ENCODE results near the gene SYNGR1.
"Not testable (repeated sequence)": the region's sequence is repeated elsewhere in the genome, so short reads cannot be mapped to it uniquely, and the experiment has no call there.

Gene SYNGR1

DNA sequence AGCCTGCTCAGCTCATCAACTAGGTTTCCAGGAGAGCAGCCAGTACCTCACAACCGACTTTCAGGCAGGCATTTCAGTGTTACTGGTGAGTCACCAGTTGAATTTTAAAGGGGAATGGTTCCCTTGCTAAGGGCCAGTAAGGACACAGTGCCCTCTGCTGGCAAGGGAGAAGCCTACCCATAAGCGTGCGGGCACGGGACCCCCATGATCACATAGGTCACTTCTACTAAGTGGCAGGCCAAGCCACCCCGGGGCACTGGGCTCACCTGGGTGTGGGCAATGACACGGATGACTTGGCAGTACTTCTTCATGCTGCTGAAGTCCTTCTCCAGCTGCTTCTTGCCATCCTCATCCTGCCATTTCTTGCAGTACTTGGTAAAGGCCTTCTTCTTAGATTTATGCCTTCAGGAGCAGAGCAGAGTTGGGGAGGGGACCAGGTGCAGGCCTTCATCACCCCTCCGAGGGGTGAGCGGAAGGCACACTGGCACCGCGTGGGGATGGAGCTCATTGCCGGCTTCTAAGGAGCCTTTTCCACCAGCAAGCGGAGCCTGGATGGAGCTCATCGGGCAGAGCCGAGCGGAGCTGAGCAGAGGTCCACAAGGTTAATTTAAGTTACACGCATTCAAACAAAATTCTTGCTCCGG, 33.2 kb upstream of the SYNGR1 start:
- peak; percentile 28; the same call in 1 of the 2 replicates for TF ChIP-seq POU2F2 (IDR thresholded peaks at IDR 0.05; ENCODE audit: low read depth, low read length)
- TF ChIP-seq SPI1 (IDR thresholded peaks at IDR 0.05; ENCODE audit: low read depth, low read length): no peak
- 0 out of 2 replicates have a peak, but pooled peaks have one; percentile 14 for TF ChIP-seq POLR2A (IDR thresholded peaks at IDR 0.05; ENCODE audit: low read depth, low read length)
- peak; percentile 67 for FAIRE-seq
- no peak for DNase-seq (ENCODE audit: insufficient read length, low spot score)

- TF ChIP-seq POU2F2 (IDR thresholded peaks at IDR 0.05; ENCODE audit: low read depth, low read length) (no peak), POLR2AphosphoS5 (IDR thresholded peaks at IDR 0.05; ENCODE audit: low read depth, low read length) (0 out of 2 replicates have a peak, but pooled peaks have one; percentile 23)
- FAIRE-seq (no peak), DNase-seq (ENCODE audit: insufficient read length, low spot score) (no peak)
Observed at GRCh38 chr22:39317084-39317774, 32.6 kb upstream of the SYNGR1 start.

DNA sequence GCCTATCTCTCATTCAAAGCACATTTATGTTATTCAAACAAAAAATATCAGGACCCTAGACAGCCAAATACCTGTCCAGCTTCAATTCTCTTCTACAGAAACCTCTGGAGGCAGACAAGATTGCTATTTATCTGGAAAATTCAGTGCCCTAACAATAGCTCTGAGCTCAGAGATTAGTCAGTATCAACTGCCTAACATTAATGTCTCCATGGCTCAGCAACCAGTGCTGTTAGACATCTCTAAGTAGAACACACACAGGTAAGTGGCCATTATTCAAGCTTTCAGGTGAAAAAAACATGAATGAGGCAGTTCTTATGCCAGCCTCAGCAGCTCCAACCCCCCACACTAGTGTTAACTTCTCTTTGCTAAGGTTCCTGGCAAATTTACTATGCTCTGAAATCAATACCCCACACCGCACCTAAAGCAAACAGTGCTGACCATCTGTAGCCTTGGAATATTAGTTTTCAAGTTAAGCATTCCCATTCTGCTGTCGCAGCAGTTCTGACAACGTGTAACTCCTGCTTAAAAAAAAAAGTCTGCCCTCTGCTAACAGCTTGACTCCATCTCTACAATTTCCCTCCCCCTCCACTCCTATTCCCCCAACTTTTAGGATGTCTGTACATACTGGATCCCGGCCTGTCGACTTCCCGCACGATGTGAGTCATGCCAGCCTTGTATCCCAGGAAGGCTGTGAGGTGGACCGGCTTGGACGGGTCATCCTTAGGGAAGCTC, 31.9 kb upstream of the SYNGR1 start:
- DNase-seq (ENCODE audit: insufficient read length, low spot score): no peak
- TF ChIP-seq POLR2A (IDR thresholded peaks at IDR 0.05; ENCODE audit: low read depth, low read length) (no peak), POU2F2 (IDR thresholded peaks at IDR 0.05; ENCODE audit: low read depth, low read length) (no peak), PAX5 (IDR thresholded peaks at IDR 0.05; ENCODE audit: insufficient read depth, low read length, severe bottlenecking) (no peak), POLR2AphosphoS5 (IDR thresholded peaks at IDR 0.05; ENCODE audit: low read depth, low read length) (no peak), TAF1 (IDR thresholded peaks at IDR 0.05; ENCODE audit: low read depth, low read length) (no peak), SPI1 (IDR thresholded peaks at IDR 0.05; ENCODE audit: low read depth, low read length) (no peak)
- FAIRE-seq: no peak

DNA sequence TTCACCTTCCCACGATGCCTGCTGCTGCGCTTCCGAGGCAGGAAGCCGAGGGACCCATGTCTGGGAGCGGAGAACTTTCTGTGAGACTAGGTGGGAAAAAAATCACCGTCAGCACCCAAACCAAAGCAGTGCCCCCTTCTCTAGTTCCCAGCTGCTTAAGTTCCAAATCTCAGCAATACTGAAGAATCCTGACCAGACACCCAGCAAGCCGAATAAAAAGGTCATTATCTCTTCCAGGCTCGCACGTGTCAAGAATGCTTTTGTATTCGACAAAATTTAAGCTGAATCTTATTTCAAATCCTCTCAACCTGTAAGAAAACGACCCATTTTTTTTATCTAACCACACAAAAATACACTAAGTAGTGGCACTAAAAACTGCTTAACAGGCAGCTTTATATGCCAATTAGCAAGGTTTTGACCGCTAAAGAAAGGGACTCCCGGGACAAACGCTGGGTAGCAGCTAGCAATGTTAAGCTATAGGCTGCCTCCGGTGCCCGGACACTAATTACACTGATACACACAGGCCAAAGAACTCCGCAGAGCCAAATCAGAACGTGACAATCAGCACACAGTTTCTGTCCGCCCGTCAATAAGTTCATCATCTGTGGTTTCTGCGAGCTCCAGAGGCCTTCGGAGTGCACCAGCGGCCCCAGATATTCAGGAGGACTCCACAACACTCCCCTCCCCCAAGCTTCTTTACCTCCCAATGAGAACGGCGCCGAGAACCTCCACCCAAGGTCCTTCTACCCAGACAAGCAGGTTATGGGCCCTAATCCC, 31.1 kb upstream of the SYNGR1 start:
- TF ChIP-seq POLR2AphosphoS5 (IDR thresholded peaks at IDR 0.05; ENCODE audit: low read depth, low read length) (no peak), SPI1 (IDR thresholded peaks at IDR 0.05; ENCODE audit: low read depth, low read length) (no peak), TAF1 (IDR thresholded peaks at IDR 0.05; ENCODE audit: low read depth, low read length) (no peak), PAX5 (IDR thresholded peaks at IDR 0.05; ENCODE audit: insufficient read depth, low read length, severe bottlenecking) (no peak), POU2F2 (IDR thresholded peaks at IDR 0.05; ENCODE audit: low read depth, low read length) (no peak), POLR2A (IDR thresholded peaks at IDR 0.05; ENCODE audit: low read depth, low read length) (no peak)
- DNase-seq (ENCODE audit: insufficient read length, low spot score) (no peak), FAIRE-seq (no peak)

DNA sequence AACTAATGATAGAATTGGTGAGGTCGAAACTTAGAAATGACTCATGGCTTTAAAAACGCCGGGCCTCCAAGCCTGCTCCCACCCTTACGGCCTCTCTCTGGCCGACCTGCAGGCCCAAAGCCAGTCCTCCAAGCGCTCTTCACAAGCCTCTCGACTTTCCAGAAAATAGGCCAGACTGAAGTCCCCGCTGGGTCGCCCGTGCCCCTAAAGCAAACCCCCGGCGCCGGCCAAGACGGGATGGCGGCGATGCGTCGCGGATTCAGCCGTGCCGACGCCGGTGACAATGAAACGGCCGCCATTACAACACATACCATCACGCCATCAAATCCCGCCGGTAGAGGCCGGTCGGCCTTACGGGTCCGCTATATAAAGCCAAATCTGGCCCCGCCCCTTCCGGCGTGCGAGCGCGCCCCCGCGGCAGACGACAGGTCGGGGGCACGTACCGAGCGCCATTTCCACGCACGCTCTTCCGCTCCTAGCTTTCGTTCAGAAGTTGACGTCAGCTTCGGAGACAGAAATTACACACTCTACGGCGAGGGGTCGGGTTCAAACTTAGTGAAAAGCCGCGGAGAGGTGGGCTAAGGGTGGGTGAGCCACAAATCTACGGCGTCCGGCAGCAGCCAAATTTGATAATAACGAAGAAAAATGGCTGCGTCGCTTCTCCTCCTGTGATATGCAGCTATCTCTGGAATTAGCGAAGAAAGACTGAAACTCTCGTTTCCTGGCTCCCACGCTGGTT, 30.3 kb upstream of the SYNGR1 start, which contains the start of gene RPL3:
RPL3 (minus strand) TSS at position 340 of the 739 bp plus-strand sequence; CDS start at position 314, 26 bp downstream.
- peak; percentile 97 for FAIRE-seq
- DNase-seq (ENCODE audit: insufficient read length, low spot score): peak; percentile 86
- peak; percentile 100 for TF ChIP-seq POLR2AphosphoS5 (IDR thresholded peaks at IDR 0.05; ENCODE audit: low read depth, low read length)
- peak; percentile 36; the same call in 1 of the 2 replicates for TF ChIP-seq SPI1 (IDR thresholded peaks at IDR 0.05; ENCODE audit: low read depth, low read length)
- no peak for TF ChIP-seq PAX5 (IDR thresholded peaks at IDR 0.05; ENCODE audit: insufficient read depth, low read length, severe bottlenecking)
- TF ChIP-seq POLR2A (IDR thresholded peaks at IDR 0.05; ENCODE audit: low read depth, low read length): peak; percentile 100
- TF ChIP-seq TAF1 (IDR thresholded peaks at IDR 0.05; ENCODE audit: low read depth, low read length): peak; percentile 99
- peak; percentile 98 for TF ChIP-seq POU2F2 (IDR thresholded peaks at IDR 0.05; ENCODE audit: low read depth, low read length)

DNA sequence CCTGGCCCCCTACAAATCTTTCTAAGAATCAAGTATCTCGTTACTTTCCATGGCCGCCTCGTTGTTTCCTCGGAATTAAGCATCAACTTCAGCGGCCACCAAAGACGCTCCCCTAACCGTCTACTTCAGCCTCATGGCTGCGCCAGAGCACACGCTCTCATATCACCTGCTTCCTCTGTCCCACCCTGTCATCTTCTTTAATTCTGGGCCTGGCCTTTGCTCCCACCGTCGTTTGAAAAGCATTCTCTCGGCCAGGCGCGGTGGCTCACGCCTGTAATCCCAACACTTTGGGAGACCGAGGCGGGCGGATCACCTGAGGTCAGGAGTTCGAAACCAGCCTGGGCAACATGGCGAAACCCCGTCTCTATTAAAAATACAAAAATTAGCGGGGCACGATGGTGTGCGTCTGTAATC, 29.2 kb upstream of the SYNGR1 start:
- FAIRE-seq; DNase-seq (ENCODE audit: insufficient read length, low spot score): not testable (repeated sequence)

- no peak for FAIRE-seq
- no peak for DNase-seq (ENCODE audit: insufficient read length, low spot score)
- no peak for TF ChIP-seq TAF1 (IDR thresholded peaks at IDR 0.05; ENCODE audit: low read depth, low read length)
- no peak for TF ChIP-seq POLR2AphosphoS5 (IDR thresholded peaks at IDR 0.05; ENCODE audit: low read depth, low read length)
- TF ChIP-seq PAX5 (IDR thresholded peaks at IDR 0.05; ENCODE audit: insufficient read depth, low read length, severe bottlenecking): no peak
- no peak for TF ChIP-seq POLR2A (IDR thresholded peaks at IDR 0.05; ENCODE audit: low read depth, low read length)
- TF ChIP-seq POU2F2 (IDR thresholded peaks at IDR 0.05; ENCODE audit: low read depth, low read length): no peak
- TF ChIP-seq SPI1 (IDR thresholded peaks at IDR 0.05; ENCODE audit: low read depth, low read length): no peak
Observed at GRCh38 chr22:39325392-39325932, 24.3 kb upstream of the SYNGR1 start.

DNA sequence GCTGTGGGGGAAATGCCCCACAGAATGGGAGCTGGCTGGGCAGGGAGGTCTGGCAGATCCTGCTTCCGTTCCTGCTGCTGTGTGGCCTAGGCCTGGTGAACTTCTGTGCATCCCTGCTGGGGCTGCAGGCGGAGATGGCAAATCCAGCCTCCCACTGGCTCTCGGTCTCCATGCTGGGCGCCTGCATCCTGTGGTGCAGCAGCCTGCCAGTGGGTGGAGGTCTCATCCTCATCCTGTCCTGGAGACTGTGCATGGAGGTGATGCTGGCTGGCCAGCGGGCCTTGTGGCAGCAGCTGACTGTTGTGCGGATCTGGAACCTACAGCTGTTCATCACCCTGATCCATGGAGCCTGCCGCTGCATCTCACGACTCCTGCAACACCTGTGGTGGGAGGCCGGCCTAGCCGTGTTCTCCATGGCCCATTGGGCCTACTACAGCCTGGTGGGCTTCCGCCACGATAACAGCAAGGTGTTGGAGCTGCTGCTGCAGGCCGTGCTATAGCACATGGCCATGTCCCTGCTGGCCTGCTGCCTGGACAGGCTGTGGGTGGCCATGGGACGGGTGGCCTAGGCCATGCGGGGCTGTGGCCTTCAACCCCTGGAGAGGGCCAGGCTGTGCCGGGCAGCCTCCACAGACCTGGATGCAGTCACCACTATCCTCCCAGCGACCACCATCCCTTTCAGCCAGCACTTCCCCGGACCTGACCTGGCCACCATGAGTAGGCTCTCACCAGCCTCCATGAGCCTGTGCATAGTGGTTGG, 21.6 kb upstream of the SYNGR1 start:
- no peak for TF ChIP-seq POLR2A (IDR thresholded peaks at IDR 0.05; ENCODE audit: low read depth, low read length)
- no peak for TF ChIP-seq POU2F2 (IDR thresholded peaks at IDR 0.05; ENCODE audit: low read depth, low read length)
- no peak for TF ChIP-seq POLR2AphosphoS5 (IDR thresholded peaks at IDR 0.05; ENCODE audit: low read depth, low read length)
- TF ChIP-seq SPI1 (IDR thresholded peaks at IDR 0.05; ENCODE audit: low read depth, low read length): no peak
- TF ChIP-seq TAF1 (IDR thresholded peaks at IDR 0.05; ENCODE audit: low read depth, low read length): no peak
- no peak for TF ChIP-seq PAX5 (IDR thresholded peaks at IDR 0.05; ENCODE audit: insufficient read depth, low read length, severe bottlenecking)
- DNase-seq (ENCODE audit: insufficient read length, low spot score) (no peak), FAIRE-seq (no peak)

- FAIRE-seq; DNase-seq (ENCODE audit: insufficient read length, low spot score): not testable (repeated sequence)
Observed at GRCh38 chr22:39330553-39330952, 19.2 kb upstream of the SYNGR1 start.
